ENCODE results near the gene ITSN2. TPM values are rescaled to one million over a fixed set of nuclear protein-coding genes. Genes with fewer than 3 reads are reported as not detected.

ITSN2 gene
- total RNA-seq, 3 donors from 2014 or later: 48.4 to 82.8 (median 54.0) TPM

- Histone ChIP-seq H3K4me3 (no peak overlapping the region), H3K9me3 (no peaks in the 10 kb centered on the region), H3K36me3 (ENCODE audit: low read depth) (no peaks in the 10 kb centered on the region), H3K4me1 (ENCODE audit: low read depth) (no peaks in the 10 kb centered on the region)
- intact Hi-C loops (cut with DNase I, micrococcal nuclease): no loop called here
- no peak for DNase-seq
- no peak for ATAC-seq
- TF ChIP-seq, protein P1, sequence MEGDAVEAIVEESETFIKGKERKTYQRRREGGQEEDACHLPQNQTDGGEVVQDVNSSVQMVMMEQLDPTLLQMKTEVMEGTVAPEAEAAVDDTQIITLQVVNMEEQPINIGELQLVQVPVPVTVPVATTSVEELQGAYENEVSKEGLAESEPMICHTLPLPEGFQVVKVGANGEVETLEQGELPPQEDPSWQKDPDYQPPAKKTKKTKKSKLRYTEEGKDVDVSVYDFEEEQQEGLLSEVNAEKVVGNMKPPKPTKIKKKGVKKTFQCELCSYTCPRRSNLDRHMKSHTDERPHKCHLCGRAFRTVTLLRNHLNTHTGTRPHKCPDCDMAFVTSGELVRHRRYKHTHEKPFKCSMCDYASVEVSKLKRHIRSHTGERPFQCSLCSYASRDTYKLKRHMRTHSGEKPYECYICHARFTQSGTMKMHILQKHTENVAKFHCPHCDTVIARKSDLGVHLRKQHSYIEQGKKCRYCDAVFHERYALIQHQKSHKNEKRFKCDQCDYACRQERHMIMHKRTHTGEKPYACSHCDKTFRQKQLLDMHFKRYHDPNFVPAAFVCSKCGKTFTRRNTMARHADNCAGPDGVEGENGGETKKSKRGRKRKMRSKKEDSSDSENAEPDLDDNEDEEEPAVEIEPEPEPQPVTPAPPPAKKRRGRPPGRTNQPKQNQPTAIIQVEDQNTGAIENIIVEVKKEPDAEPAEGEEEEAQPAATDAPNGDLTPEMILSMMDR (IDR thresholded peaks at IDR 0.05): no peak
Measured at GRCh38 chr2:24392542-24393059, 32.3 kb upstream of the ITSN2 start.

DNA sequence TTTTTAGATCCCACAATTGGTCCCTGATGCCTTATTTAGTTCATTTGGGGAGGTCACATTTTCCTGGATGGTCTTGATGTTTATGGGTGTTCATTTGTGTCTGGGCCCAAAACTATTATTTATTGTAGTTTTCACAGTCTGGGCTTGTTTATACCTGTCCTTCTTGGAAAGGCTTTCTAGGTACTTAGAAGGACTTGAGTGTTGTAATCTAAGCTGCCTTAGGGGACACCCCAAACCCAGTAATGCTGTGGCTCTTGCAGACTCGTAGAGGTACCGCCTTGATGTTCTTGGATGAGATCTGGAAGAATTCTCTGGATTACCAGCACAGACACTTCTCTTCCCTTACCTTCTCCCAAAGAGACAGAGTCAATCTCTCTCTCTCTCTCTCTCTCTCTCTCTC is 25.0 kb upstream of the ITSN2 start:
- H3K4me3 ChIP-seq: no peak overlapping the region
- intact Hi-C loops (cut with DNase I, micrococcal nuclease): no loop called here
- ATAC-seq (no peak), DNase-seq (no peak)
- no peaks in the 10 kb centered on the region for H3K9me3 ChIP-seq
- TF ChIP-seq, protein P1 (IDR thresholded peaks at IDR 0.05): no peak
- H3K4me1 ChIP-seq (ENCODE audit: low read depth): no peaks in the 10 kb centered on the region
- H3K36me3 ChIP-seq (ENCODE audit: low read depth): no peaks in the 10 kb centered on the region

DNA sequence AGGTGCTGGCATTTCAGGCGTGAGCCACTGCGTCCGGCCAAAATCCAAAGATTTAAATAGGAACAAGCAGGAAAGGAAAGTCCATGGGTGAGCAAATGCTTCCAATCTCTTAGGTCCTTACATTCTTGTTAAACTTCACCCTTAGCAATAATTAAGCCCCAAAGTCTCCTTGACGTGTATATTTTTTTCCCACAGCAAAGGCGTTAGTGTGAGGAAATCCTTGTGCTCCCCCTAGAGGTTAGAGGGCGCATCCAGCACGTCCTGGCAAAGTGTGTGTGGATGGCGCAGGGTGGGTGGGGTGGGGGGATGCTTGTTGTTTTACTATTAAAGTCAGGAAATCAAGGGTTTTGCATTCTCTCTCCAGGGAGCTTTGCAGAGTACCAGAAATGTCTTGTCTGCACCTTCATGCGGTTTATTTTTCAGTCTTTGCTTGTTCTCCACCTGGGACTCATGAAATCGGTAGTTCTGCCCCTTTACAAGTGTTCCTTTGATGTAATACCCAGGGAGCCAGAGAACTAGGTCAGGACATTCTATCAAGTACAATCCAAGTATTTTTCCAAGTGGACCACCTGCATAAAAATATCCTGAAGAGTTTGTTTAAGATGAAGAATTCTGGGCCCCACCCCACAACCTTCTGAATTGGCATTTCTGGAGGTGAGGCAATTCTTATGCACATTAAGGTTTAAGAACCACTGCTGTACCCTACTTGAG is 22.2 kb upstream of the ITSN2 start:
- ATAC-seq: peak; percentile 89
- Histone ChIP-seq H3K9me3 (no peaks in the 10 kb centered on the region), H3K4me3 (no peak overlapping the region), H3K36me3 (ENCODE audit: low read depth) (no peaks in the 10 kb centered on the region), H3K4me1 (ENCODE audit: low read depth) (no peaks in the 10 kb centered on the region)
- TF ChIP-seq, protein P1 (IDR thresholded peaks at IDR 0.05): peak; percentile 74
- intact Hi-C loops (cut with DNase I, micrococcal nuclease): no loop called here
- DNase-seq: peak in 2 of 3 donors; percentile 58 to 70

DNA sequence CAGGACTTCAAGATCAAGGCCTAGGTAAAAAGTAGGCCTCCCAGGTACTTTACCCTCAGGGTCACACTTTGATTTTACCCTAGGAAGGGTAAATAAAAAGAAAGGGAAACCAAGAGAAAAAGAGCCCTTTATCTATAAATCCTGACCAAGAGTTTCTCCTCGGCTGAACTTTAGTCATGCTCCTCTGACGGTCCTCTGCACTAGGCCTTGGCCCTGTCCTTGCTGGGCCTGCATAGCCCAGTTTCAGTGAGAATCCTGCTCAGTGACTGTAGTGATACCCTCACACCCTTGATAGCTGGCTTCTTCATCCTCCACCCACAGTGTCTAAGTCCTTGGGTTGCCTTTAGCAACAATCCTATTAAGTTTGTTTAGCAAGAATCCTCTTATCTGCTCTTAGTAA is 20.5 kb upstream of the ITSN2 start:
- DNase-seq: no peak
- no peak overlapping the region for H3K4me3 ChIP-seq
- TF ChIP-seq, protein P1 (IDR thresholded peaks at IDR 0.05): no peak
- H3K4me1 ChIP-seq (ENCODE audit: low read depth): no peaks in the 10 kb centered on the region
- no peaks in the 10 kb centered on the region for H3K9me3 ChIP-seq
- no peaks in the 10 kb centered on the region for H3K36me3 ChIP-seq (ENCODE audit: low read depth)
- intact Hi-C loops (cut with DNase I, micrococcal nuclease): no loop called here
- no peak for ATAC-seq

- Histone ChIP-seq H3K4me1 (ENCODE audit: low read depth) (no peaks in the 10 kb centered on the region), H3K9me3 (no peaks in the 10 kb centered on the region), H3K36me3 (ENCODE audit: low read depth) (no peaks in the 10 kb centered on the region), H3K4me3 (no peak overlapping the region)
- DNase-seq (no peak), ATAC-seq (no peak)
- TF ChIP-seq, protein P1 (IDR thresholded peaks at IDR 0.05): no peak
- intact Hi-C loops (cut with DNase I, micrococcal nuclease): no loop called here
Measured at GRCh38 chr2:24375349-24376087, 15.2 kb upstream of the ITSN2 start.

All from mucosa of descending colon (tissue), 3 donors.